Activated CD8-positive, alpha-beta T cell treated with anti-CD3 and anti-CD28 coated beads for 36 hours (primary cell): ENCODE results near the gene ZNF219. TPM values are rescaled to one million over a fixed set of nuclear protein-coding genes. Genes with fewer than 3 reads are reported as not detected.
A peak's percentile ranks its signal among the peaks of the same experiment; 100 is the strongest.

Experiments
- ATAC-seq: fragments of 200-7000 bp; cut with Tn5 transposase; one replicate; pipeline ENCODE4 v1.10.0; 2021; ENCODE audit warnings: mild to moderate bottlenecking, moderate library complexity
- CTCF ChIA-PET: fragments of 350-600 bp; sonication (Branson Sonifier 250); formaldehyde crosslinking; loops from one replicate; lab custom pipeline; 2021; ENCODE audit warnings: antibody characterized with exemption; lab: Charles Lee
- POLR2A ChIA-PET: fragments of 350-600 bp; sonication (Branson Sonifier 250); formaldehyde crosslinking; loops from one replicate; lab custom pipeline; 2021; ENCODE audit warnings: antibody characterized with exemption; lab: Charles Lee
- DNase-seq: peaks from one replicate; pipeline ENCODE4 v3.0.0-alpha.2; 2020
- H3K27ac Mint-ChIP-seq: one replicate; pipeline ENCODE4 v1.8.0; 2021; ENCODE audit warnings: mild to moderate bottlenecking, mixed read lengths
- H3K27me3 Mint-ChIP-seq: one replicate; pipeline ENCODE4 v1.8.0; 2021; ENCODE audit warnings: mixed read lengths
- H3K36me3 Mint-ChIP-seq: one replicate; pipeline ENCODE4 v1.8.0; 2021; ENCODE audit warnings: low read depth, mixed read lengths
- H3K4me1 Mint-ChIP-seq: one replicate; pipeline ENCODE4 v1.8.0; 2021; ENCODE audit warnings: low read depth, mixed read lengths
- H3K4me3 Mint-ChIP-seq: one replicate; pipeline ENCODE4 v1.8.0; 2021; ENCODE audit warnings: mild to moderate bottlenecking, moderate library complexity, mixed read lengths
- H3K9me3 Mint-ChIP-seq: one replicate; pipeline ENCODE4 v1.8.0; 2021; ENCODE audit warnings: mixed read lengths
- intact Hi-C: fragments of 100-400 bp; cut with micrococcal nuclease; formaldehyde crosslinking; loops from one replicate; pipeline ENCODE4 v1.10.0; 2022
- total RNA-seq, 2 experiments: library from RNA; stranded (reverse); gene quantifications; one replicate each; pipeline ENCODE4 v1.2.3, GENCODE V29; 2021
- TF ChIP-seq, protein P1 (sequence below): fragments of 200-600 bp; IDR thresholded peaks from one replicate; pipeline ENCODE4 v1.8.0; 2022; ENCODE audit warnings: antibody characterized with exemption, mild to moderate bottlenecking

ZNF219 gene
- total RNA-seq, 2 experiments from 2014 or later, result 7.2 to 8.2 TPM

DNA sequence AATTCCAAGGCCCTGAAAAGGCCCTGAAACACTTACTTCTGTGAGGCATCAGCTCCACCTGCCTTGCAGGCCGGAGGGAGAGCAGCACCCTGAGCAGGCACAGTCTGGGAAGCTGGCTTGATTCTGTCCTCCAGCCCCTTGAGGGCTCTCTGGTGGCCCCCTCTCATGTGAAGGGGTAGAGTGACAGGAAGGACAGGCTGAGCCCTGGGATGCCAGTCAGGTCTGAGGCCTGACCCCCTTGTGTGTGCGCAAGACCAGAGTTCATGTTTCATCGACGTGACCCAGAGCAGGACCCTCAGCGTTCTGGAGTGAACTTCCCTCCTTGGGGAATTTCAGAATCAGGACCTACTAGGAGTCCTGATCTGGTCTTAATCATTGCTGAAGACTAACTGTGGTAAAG is 39.6 kb downstream of the ZNF219 start:
- H3K27ac Mint-ChIP-seq, result no peak overlapping the region
- H3K9me3 Mint-ChIP-seq, result no peaks in the 10 kb centered on the region
- ChIA-PET POLR2A (no interaction called here), CTCF (interaction anchor here (1.3 to 2.2 kb wide), 5 partner anchors 9 to 54 kb away, joined by 3 to 10 read pairs (median 4); no protein-coding TSS in a partner anchor)
- intact Hi-C loops, result no loop called here
- ATAC-seq (no peak), DNase-seq (no peak)
- no peaks in the 10 kb centered on the region for H3K4me1 Mint-ChIP-seq
- H3K36me3 Mint-ChIP-seq, result no peaks in the 10 kb centered on the region
- H3K4me3 Mint-ChIP-seq, result no peak overlapping the region
- TF ChIP-seq, protein P1, sequence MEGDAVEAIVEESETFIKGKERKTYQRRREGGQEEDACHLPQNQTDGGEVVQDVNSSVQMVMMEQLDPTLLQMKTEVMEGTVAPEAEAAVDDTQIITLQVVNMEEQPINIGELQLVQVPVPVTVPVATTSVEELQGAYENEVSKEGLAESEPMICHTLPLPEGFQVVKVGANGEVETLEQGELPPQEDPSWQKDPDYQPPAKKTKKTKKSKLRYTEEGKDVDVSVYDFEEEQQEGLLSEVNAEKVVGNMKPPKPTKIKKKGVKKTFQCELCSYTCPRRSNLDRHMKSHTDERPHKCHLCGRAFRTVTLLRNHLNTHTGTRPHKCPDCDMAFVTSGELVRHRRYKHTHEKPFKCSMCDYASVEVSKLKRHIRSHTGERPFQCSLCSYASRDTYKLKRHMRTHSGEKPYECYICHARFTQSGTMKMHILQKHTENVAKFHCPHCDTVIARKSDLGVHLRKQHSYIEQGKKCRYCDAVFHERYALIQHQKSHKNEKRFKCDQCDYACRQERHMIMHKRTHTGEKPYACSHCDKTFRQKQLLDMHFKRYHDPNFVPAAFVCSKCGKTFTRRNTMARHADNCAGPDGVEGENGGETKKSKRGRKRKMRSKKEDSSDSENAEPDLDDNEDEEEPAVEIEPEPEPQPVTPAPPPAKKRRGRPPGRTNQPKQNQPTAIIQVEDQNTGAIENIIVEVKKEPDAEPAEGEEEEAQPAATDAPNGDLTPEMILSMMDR, result no peak
- H3K27me3 Mint-ChIP-seq, result peaks cover 18% of the 10 kb centered on the region

DNA sequence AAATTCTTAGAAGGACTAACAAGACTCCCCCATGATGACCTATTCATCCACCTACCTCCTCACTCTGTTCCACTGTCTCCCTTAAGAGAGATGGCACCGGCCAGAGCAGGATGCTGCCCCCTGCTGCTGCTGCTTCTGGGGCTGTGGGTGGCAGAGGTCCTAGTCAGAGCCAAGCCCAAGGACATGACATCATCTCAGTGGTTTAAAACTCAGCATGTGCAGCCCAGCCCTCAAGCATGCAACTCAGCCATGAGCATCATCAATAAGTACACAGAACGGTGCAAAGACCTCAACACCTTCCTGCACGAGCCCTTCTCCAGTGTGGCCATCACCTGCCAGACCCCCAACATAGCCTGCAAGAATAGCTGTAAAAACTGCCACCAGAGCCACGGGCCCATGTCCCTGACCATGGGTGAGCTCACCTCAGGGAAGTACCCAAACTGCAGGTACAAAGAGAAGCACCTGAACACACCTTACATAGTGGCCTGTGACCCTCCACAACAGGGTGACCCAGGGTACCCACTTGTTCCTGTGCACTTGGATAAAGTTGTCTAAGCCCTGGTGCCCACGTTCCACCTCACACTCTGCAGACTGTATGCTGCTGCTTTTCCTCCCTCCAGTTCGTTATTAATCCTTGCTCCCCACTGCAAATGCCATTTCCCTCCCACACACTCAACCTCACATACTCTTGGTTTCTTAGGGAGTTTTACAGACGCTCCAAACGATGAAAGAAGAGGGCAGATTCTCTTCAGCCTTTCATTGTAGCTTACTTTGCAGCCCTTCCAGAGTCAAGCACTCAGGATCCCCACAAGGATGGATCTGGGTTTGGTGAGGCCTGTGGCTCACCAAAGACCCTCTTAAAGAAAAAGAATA is 40.4 kb downstream of the ZNF219 start, which contains the start of gene RNASE8:
Gene RNASE8, plus strand, starts transcription at position 20 of the 873 bp plus-strand sequence. Its CDS starts 71 bp downstream, at position 91.
- Mint-ChIP-seq H3K4me1 (no peaks in the 10 kb centered on the region), H3K9me3 (no peaks in the 10 kb centered on the region), H3K27me3 (peaks cover 15% of the 10 kb centered on the region), H3K4me3 (no peak within 1 kb of the TSS), H3K36me3 (no peaks in the 10 kb centered on the region), H3K27ac (no peak within 1 kb of the TSS)
- POLR2A ChIA-PET, result no interaction called here
- CTCF ChIA-PET, result interaction anchor here (1.3 to 2.2 kb wide), 5 partner anchors 10 to 53 kb away, joined by 3 to 10 read pairs (median 4); no protein-coding TSS in a partner anchor
- intact Hi-C loops, result no loop called here
- no peak for DNase-seq
- TF ChIP-seq, protein P1, result no peak
- peak; percentile 42 for ATAC-seq

DNA sequence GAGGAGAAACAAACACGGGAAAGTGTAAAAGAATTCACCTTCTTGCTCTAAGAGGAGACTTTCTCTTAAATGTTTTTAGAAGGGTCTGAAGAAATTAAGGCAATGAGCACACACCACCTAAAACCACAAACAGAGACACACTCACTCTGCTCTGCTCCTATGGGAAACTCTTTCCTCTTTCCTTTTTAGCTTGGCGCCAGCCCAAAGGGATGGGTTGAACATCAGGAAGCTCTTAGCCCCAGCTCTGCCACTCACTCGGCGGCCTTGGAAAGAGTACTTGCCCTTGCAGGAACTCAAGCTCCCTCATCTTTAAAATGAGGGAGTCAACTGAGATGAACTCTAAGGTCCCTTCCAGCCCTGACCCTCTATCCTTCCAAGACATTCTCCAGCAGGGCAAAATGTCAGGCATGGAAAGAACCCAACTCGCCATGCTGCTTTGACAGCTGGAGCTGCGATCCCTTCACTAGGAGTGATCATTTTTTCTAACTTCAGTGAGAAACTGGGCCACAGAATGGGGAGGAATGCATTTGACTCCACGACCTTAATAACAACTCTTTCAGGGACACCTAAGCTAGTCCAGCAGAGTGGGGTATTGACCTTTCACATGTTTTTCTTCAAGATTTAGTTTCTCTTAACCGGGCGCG is 41.8 kb downstream of the ZNF219 start:
- no peaks in the 10 kb centered on the region for H3K9me3 Mint-ChIP-seq
- intact Hi-C loops, result no loop called here
- H3K36me3 Mint-ChIP-seq, result no peaks in the 10 kb centered on the region
- no peaks in the 10 kb centered on the region for H3K4me1 Mint-ChIP-seq
- POLR2A ChIA-PET, result no interaction called here
- H3K4me3 Mint-ChIP-seq, result no peak overlapping the region
- H3K27me3 Mint-ChIP-seq, result peaks cover 11% of the 10 kb centered on the region
- TF ChIP-seq, protein P1, result no peak
- no peak overlapping the region for H3K27ac Mint-ChIP-seq
- DNase-seq (no peak), ATAC-seq (no peak)
- CTCF ChIA-PET, result interaction anchor here (1.0 to 1.9 kb wide), 3 partner anchors 11 to 44 kb away, joined by 3 to 8 read pairs (median 5); no protein-coding TSS in a partner anchor

DNA sequence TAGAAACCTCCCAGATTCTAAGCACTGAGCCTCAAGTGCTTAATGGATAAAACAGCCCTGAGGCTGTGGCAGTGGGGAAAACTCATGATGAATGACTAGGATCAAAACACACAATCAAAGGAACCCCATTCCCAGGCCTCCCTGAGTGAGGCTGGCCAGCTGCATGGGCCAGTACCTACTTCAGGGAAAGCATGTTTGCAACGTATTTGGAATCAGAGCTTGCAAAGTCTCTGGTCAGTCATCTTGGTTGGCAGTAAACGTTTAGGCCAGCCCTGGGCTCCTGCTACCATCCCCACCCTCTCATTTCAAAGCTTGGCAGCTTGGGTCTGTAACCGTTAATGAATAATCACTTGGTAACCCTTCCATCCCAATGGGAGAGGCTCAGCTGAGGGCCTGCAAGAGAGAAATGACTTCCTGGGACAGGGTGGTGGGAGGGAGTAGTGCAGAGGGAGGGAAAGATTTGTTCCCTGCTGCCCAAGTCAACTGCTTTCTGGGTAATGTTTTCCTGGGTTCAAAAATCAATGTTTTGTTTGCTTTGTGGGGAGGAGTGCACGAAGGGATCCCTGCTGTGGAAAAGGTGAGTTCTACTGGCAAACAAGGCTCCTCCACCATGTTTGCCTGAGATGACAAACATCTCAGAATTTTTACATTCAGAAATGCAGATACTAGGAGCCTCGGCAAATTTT is 42.9 kb downstream of the ZNF219 start:
- POLR2A ChIA-PET, result no interaction called here
- CTCF ChIA-PET, result interaction anchor here (1.9 kb wide), 1 partner anchor 41 kb away, joined by 8 read pairs; no protein-coding TSS in a partner anchor
- Mint-ChIP-seq H3K9me3 (no peaks in the 10 kb centered on the region), H3K36me3 (no peaks in the 10 kb centered on the region), H3K4me3 (no peak overlapping the region), H3K27ac (no peak overlapping the region), H3K4me1 (no peaks in the 10 kb centered on the region), H3K27me3 (peaks cover 8% of the 10 kb centered on the region)
- TF ChIP-seq, protein P1, result no peak
- ATAC-seq (no peak), DNase-seq (no peak)
- intact Hi-C loops, result no loop called here
